ENCODE data around the gene CTSZ. TPM values are rescaled to one million over a fixed set of nuclear protein-coding genes. Genes with fewer than 3 reads are reported as not detected.

Gene CTSZ
- total RNA-seq, 4 donors from 2014 or later = 152 to 256 (median 212) TPM

DNA sequence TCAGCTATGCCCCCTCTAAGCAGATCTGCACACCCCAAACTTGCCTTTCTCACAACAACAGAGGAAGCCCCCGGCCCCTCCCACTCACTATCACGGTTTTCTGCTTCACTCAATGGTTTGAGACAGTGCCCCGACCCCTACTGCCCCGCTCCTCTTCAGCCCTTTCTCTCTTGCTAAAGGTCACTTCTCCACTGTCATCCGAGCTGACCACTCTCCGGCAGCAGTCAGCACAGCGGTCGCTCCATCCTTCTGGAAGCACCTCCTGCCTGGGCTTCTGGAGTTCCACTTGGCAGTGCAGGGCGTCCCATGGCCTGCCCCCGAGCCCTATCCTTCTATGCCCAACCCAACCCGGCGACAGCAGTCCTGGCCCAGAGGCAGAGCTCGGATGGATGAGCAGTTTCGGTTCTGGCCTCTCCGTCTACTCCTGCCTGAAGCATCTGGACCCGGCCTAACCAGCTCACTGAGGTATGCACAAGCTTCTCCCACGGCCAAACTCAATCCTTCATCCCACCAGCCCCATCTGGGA lies 4.1 kb downstream of the CTSZ start:
- intact Hi-C loops (cut with DNase I) = loop anchor here (10.0 kb wide), 1 partner anchor 108 kb away; no protein-coding TSS in a partner anchor
- TF ChIP-seq POLR2A (IDR thresholded peaks at IDR 0.05) = no peak
- TF ChIP-seq, protein P1, sequence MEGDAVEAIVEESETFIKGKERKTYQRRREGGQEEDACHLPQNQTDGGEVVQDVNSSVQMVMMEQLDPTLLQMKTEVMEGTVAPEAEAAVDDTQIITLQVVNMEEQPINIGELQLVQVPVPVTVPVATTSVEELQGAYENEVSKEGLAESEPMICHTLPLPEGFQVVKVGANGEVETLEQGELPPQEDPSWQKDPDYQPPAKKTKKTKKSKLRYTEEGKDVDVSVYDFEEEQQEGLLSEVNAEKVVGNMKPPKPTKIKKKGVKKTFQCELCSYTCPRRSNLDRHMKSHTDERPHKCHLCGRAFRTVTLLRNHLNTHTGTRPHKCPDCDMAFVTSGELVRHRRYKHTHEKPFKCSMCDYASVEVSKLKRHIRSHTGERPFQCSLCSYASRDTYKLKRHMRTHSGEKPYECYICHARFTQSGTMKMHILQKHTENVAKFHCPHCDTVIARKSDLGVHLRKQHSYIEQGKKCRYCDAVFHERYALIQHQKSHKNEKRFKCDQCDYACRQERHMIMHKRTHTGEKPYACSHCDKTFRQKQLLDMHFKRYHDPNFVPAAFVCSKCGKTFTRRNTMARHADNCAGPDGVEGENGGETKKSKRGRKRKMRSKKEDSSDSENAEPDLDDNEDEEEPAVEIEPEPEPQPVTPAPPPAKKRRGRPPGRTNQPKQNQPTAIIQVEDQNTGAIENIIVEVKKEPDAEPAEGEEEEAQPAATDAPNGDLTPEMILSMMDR (IDR thresholded peaks at IDR 0.05) = no peak
- Histone ChIP-seq H3K4me3 (replicated peaks in 1 of 3) (no peak overlapping the region), H3K4me1 (peaks cover 40 to 41% of the 10 kb centered on the region in 2 donors), H3K27ac (no peak overlapping the region), H3K36me3 (peaks cover 12 to 14% of the 10 kb centered on the region in 2 donors), H3K9me3 (no peaks in the 10 kb centered on the region), H3K27me3 (no peaks in the 10 kb centered on the region)
- DNase-seq = no peak
- WGBS, 2 donors = 84 to 93% methylated on average over 17 of the region's 17 CpGs

GRCh38 chr20:59002388-59002787 lies 4.7 kb downstream of the CTSZ start:
- Histone ChIP-seq H3K9me3 (no peaks in the 10 kb centered on the region), H3K27me3 (no peaks in the 10 kb centered on the region), H3K4me1 (peaks cover 35 to 36% of the 10 kb centered on the region in 2 donors), H3K36me3 (peaks cover 17 to 20% of the 10 kb centered on the region in 2 donors), H3K4me3 (replicated peaks in 1 of 3) (no peak overlapping the region), H3K27ac (no peak overlapping the region)
- intact Hi-C loops (cut with DNase I) = loop anchor here (10.0 kb wide), 1 partner anchor 108 kb away; no protein-coding TSS in a partner anchor
- no peak for DNase-seq
- 92 to 94% methylated on average over 7 of the region's 8 CpGs for WGBS, 2 donors
- no peak for TF ChIP-seq POLR2A (IDR thresholded peaks at IDR 0.05)
- TF ChIP-seq, protein P1 (IDR thresholded peaks at IDR 0.05) = no peak

GRCh38 chr20:59001449-59002171 lies 5.4 kb downstream of the CTSZ start:
- no peak for TF ChIP-seq POLR2A (IDR thresholded peaks at IDR 0.05)
- TF ChIP-seq, protein P1 (IDR thresholded peaks at IDR 0.05) = no peak
- Histone ChIP-seq H3K4me3 (replicated peaks in 1 of 3) (no peak overlapping the region), H3K36me3 (peaks cover 20 to 22% of the 10 kb centered on the region in 2 donors), H3K27ac (no peak overlapping the region), H3K4me1 (peaks cover 34 to 37% of the 10 kb centered on the region in 2 donors), H3K9me3 (no peaks in the 10 kb centered on the region), H3K27me3 (no peaks in the 10 kb centered on the region)
- 82 to 90% methylated on average over 22 to 25 of the region's 27 CpGs for WGBS, 2 donors
- intact Hi-C loops (cut with DNase I) = loop anchor here (10.0 kb wide), 1 partner anchor 107 kb away; no protein-coding TSS in a partner anchor
- peak in 1 of 2 donors; percentile 30 for DNase-seq

GRCh38 chr20:59001068-59001448 lies 6.0 kb downstream of the CTSZ start:
- Histone ChIP-seq H3K27me3 (no peaks in the 10 kb centered on the region), H3K36me3 (peaks cover 22 to 25% of the 10 kb centered on the region in 2 donors), H3K9me3 (no peaks in the 10 kb centered on the region), H3K4me3 (replicated peaks in 1 of 3) (no peak overlapping the region), H3K27ac (no peak overlapping the region), H3K4me1 (peaks cover 36 to 37% of the 10 kb centered on the region in 2 donors)
- DNase-seq = no peak
- intact Hi-C loops (cut with DNase I) = loop anchor here (10.0 kb wide), 1 partner anchor 106 kb away; no protein-coding TSS in a partner anchor
- TF ChIP-seq POLR2A (IDR thresholded peaks at IDR 0.05) = no peak
- TF ChIP-seq, protein P1 (IDR thresholded peaks at IDR 0.05) = no peak
- WGBS, 2 donors = 86 to 90% methylated on average over 10 to 11 of the region's 13 CpGs

GRCh38 chr20:59000326-59000725 lies 6.7 kb downstream of the CTSZ start:
- no peak overlapping the region for H3K4me3 ChIP-seq (replicated peaks in 1 of 3)
- no peaks in the 10 kb centered on the region for H3K9me3 ChIP-seq
- no peak for DNase-seq
- H3K27me3 ChIP-seq = no peaks in the 10 kb centered on the region
- H3K27ac ChIP-seq = no peak overlapping the region
- peaks cover 29 to 32% of the 10 kb centered on the region in 2 donors for H3K36me3 ChIP-seq
- H3K4me1 ChIP-seq = peaks cover 29 to 30% of the 10 kb centered on the region in 2 donors
- TF ChIP-seq, protein P1 (IDR thresholded peaks at IDR 0.05) = no peak
- no peak for TF ChIP-seq POLR2A (IDR thresholded peaks at IDR 0.05)
- WGBS, 2 donors = 64 to 76% methylated on average over 3 of the region's 3 CpGs
- intact Hi-C loops (cut with DNase I) = loop anchor here (10.0 kb wide), 1 partner anchor 106 kb away; no protein-coding TSS in a partner anchor
